ENCODE measurements around the gene UPK3B.
"Not testable (repeated sequence)": the region's sequence is repeated elsewhere in the genome, so short reads cannot be mapped to it uniquely, and the experiment has no call there.

DNA sequence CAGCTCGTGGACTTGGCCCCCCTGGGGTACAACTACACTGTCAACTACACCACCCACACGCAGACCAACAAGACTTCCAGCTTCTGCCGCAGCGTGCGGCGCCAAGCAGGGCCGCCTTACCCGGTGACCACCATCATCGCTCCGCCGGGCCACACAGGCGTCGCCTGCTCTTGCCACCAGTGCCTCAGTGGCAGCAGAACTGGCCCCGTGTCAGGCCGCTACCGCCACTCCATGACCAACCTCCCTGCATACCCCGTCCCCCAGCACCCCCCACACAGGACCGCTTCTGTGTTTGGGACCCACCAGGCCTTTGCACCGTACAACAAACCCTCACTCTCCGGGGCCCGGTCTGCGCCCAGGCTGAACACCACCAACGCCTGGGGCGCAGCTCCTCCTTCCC, 27.7 kb upstream of the UPK3B start:
- TF ChIP-seq, protein P1, sequence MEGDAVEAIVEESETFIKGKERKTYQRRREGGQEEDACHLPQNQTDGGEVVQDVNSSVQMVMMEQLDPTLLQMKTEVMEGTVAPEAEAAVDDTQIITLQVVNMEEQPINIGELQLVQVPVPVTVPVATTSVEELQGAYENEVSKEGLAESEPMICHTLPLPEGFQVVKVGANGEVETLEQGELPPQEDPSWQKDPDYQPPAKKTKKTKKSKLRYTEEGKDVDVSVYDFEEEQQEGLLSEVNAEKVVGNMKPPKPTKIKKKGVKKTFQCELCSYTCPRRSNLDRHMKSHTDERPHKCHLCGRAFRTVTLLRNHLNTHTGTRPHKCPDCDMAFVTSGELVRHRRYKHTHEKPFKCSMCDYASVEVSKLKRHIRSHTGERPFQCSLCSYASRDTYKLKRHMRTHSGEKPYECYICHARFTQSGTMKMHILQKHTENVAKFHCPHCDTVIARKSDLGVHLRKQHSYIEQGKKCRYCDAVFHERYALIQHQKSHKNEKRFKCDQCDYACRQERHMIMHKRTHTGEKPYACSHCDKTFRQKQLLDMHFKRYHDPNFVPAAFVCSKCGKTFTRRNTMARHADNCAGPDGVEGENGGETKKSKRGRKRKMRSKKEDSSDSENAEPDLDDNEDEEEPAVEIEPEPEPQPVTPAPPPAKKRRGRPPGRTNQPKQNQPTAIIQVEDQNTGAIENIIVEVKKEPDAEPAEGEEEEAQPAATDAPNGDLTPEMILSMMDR (conservative IDR thresholded peaks at IDR 0.05; ENCODE audit: low read length): not testable (repeated sequence)
- not testable (repeated sequence) for TF ChIP-seq EZH2phosphoT487 (IDR thresholded peaks at IDR 0.05; ENCODE audit: borderline replicate concordance, low read depth, low read length)

All from OCI-LY7 (cell line).